Left hindlimb (tissue), 1 donor: ENCODE measurements around the gene MCC.

ENCODE experiments used
- DNase-seq: peaks from one replicate; pipeline ENCODE4 v3.0.0-alpha.2; 2018

Gene MCC

GRCh38 chr5:113267361-113267900 lies 220.8 kb downstream of the MCC start:
- no peak for DNase-seq

DNA sequence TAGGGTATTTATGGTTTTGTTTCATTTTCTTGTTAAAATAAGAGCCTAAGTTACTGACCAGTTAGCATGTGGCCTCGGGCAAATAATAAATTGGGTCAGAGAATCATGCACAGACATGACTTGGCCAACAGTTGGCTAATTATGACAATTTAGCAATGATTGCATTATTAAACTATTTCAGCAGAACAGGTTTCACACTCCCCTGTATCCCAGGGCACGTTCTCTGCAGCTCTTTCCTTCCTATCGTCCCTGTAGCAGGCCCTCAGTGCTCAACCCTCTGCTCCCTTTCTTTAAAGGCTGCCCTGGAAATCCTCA lies 221.4 kb downstream of the MCC start:
- no peak for DNase-seq

DNA sequence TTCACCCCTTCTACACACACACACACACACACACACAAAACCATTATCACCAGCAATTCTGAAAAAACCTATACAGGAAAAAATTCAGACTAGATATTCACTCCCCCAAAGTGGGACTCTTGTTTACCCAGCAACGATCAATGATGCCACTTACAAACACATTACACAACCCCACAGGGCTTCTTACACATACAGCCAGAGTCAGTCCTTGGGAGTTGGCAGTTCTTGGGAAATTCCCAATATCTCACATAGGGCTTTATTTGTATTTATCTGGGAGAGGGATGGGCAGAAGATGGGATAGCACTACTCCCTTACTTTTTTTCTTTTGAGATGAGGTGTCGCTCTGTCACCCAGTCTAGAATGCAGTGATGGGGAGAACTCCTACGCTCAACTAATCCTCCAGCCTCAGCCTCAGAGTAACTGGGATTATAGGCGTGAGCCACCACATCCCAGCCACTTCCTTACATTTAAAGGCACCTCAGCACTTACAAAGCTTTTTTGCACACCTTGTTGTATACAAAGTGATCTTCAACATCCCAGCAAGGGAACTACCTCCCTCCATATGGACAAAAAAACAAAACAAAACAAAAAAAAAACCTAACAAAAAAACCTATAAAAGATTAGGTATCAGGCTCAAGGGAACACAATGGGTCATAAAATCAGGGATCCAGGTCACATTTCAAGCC lies 221.9 kb downstream of the MCC start:
- DNase-seq, result no peak

DNA sequence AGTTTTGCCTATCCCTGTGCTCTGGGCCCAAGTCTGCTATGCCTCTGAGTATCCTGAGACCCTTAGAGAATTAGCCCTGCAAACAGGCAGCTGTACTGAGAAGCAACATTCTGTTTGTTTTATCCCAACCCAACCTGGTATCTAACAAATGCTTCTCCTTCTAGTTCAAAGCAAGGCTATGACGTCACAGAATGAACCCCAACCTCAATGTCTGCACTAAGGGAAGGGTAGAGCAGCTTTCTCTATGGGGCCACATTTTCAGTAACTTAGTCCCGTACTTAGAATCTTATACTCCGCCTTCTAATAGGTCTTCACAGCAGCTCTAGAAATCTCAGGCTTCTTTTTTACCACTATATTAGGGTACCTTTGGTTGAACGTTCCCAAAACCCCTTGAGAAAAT lies 223.1 kb downstream of the MCC start:
- DNase-seq, result no peak

GRCh38 chr5:113264046-113264445 lies 224.2 kb downstream of the MCC start:
- DNase-seq, result no peak

DNA sequence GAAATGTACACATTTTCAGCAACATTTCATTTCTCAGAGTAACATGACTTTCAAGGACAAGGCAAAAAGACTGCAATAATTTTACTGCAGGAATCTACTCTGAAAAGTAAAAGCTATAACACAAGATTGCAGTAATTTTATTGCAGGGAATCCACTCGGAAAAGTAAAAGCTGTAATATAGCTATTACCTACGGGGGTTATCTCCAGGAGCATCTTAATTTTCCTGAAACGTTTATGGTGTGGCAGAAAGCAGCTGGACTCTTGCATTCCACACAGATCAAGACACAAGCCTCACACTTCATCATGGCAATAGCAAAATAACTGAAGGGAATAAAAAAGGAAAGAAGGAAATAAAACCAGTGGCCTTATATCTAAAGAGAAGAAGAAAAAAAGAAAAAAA lies 224.7 kb downstream of the MCC start:
- no peak for DNase-seq

DNA sequence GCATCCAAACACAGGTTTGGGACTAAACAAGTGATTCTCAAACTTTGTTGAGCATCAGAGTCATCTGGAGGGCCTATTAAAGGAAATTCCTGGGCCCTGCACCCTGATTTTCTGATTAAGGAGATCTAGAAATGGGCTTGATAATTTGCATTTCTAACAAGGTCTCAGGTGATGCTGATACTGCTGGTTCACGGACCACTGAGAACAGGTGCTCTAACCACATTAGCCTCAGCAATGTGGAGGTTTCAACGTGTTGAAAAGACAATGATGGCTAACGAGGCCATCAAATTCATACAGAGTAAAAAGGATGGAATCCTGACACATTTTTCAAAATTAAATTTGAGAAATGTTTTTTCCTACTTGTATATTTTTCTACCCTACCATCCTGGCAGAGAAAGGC lies 225.6 kb downstream of the MCC start:
- no peak for DNase-seq

GRCh38 chr5:113259034-113259433 lies 229.2 kb downstream of the MCC start:
- no peak for DNase-seq

DNA sequence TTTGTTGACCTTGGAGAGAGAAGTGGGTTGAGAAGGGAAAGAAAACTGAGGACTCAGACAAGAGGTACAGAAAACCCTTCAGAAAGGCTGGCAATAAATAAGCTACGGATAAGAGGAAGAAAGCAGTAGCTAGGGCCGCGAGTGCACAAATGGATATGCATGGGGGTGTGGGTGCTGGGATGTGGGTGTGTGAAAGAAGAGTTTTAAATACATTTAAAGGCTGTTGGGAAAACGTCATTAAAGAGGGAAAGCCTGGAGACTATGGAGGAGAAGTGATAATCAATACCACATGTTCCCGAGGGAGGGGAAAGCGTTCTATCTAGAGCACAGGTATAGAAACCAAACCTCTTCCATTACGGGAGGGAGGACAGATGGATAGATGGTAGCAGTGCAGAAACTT lies 230.7 kb downstream of the MCC start:
- DNase-seq, result no peak

GRCh38 chr5:113256671-113257452 lies 231.4 kb downstream of the MCC start:
- no peak for DNase-seq

DNA sequence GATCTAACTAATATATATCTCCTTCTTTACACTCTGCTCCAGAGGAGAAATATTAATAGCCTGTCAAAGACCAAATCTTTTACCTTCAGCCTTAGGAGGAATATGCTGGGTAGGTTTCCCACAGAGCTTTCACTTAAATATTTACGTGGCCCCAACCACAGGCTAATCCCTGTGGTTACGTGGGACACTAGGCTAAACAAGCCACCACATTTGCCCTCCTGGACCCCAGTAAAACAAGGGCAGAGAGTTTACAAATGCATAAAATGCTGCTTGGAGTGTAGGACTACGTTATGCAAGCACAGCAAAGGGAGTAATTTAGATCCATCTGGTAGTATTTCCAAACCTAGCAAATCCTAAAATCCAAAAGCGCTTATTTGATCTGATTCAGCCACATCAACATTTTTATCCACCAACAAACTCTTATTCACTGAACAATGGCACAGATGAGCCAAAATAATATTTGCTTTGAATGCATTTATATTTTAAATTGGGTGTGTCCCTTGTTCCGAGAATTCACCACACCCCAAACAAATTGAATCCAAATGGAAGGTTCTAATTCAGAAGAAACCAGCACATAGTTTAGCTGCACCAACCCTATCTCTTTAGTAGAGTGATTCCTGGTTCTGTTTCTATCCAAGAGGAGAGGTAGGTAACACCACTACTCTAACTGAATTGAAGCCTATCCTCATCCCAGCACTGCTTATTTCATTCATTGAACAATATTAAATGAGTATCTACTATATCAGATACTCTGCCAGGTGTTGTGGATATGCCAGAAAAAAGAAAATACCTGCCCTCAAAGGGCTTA lies 232.5 kb downstream of the MCC start:
- no peak for DNase-seq

DNA sequence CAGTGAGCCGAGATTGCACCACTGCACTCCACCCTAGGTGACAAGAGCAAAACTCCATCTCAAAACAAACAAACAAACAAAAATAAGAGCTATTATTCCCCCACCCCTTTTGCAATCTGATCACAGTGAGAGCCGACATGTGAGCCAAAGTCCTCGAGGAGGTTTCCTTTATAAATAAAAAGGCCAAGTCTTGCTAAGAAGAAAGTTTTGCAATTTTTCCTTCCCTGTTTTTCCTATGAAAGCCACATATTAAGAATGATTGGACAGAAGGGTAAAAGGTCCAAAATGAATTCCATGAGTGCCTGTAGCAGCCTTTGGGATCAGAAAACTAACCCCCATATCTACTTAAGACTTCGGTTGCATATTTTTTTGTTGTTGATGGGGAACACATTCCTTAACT lies 233.1 kb downstream of the MCC start:
- no peak for DNase-seq

DNA sequence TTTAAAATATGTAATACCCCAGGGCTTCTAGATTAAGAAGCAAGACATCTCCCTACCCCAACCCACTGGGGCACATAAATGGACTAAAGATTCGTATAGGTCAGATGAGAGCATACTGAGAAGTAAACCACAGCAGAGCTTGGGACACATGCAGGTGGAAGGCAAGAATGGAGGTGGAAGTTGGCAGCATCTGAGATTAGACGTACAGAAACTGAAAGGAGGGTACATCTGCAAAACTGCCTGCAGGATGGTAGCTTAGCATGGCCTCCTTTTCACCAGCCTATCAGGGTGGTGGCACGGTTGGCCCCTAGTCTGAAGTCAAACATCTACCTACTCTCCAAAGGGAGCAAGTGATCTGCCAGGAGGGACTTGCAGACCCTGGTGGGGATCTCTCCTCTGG lies 235.2 kb downstream of the MCC start:
- no peak for DNase-seq

- DNase-seq, result no peak
These were observed 236.2 kb downstream of the MCC start for GRCh38 chr5:113252066-113252465.

DNA sequence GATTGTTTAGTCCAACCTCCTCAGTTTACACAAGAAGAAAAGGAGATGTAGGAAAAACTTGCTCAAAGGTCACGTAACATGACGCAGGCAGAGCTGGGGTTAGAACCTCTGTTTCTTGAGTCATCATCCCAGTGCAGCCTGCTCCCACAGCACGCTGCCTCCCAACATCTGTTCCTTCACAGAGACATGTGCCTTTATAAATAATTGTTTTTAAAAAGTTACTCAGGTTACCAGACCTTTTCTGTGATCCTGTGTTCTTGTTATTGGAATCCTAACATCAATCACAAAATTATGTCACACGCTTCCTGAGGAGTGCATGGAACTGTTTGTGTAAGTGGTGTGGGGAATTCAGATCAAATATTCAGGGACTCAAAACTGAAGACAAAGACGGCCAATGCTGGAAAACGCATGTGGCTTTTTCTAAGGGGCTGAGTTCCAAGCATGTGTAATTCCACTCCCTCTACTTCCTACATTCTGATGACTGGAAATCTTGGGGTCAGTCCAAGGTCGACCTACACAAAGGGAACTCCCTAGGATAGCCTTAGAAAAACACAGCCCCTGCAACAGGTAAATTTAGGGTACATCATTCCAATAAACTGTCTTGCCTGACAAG lies 237.8 kb downstream of the MCC start:
- DNase-seq, result peak; percentile 70

GRCh38 chr5:113249206-113249605 lies 239.0 kb downstream of the MCC start:
- DNase-seq, result no peak

DNA sequence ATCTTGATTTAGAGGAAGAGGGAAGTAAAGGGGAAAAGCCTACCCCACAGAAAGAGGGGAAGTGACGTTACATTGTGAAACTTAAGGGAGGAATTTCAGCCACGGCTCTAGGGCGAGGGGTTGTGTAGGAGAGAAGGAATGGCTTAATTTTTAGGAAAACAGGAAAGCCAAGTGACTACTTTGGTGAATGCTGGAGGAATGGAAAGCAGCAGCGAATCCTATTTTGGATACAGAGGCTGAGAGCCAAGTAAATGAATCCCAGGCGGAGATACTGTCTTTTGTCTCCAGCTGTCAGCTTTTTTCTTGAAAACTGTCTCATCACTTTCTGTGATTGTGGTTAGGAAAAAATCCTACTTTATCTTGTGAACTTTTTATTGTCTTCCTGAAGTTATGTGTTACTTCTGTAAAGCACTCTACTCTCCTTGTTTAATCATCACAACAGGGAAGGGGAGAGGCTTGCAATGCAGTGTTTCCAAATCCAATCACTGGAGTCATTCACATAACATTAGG lies 241.8 kb downstream of the MCC start:
- no peak for DNase-seq

DNA sequence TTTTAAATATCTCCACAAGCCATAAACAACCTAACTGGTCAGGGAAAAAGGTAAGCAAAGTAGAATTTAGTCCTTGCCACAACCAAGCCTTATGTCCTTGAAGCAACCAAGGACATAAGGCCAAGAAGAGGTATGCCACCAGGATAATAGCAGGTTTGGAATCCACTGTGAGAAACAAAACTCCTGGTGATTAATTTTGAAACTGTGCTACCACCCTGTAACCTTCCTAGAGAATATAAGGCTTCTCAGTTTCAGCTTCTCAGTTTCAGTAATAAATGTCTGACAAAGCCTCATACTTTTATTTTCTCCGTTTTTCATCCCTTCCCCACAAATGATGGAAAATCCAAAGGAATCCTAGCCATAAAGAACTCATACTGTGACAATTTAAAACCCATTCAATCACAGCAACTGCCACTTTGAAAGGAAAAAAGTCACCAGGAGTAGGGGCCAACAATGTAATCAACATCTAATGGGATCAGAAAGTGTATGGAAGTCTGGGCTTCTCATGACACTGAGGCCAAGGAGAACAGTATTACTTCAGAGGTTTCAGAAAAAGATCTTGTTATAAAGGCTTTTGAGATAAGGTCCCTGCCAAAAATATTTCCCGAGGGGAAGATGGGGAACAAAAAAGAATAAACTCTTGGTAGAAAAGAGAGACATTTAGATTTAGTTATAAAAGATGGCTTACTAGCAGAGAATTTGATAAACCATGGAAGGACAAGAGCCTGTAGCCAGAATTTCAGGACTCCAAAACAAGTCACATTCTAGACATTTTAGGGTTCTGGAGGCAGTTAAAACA lies 242.6 kb downstream of the MCC start:
- DNase-seq, result no peak

- no peak for DNase-seq
These were observed 243.3 kb downstream of the MCC start for GRCh38 chr5:113244966-113245365.

GRCh38 chr5:113243349-113243664 lies 244.9 kb downstream of the MCC start:
- no peak for DNase-seq

GRCh38 chr5:113242481-113243348 lies 245.5 kb downstream of the MCC start:
- no peak for DNase-seq
